ENCODE measurements around the gene LRRK1.

DNA sequence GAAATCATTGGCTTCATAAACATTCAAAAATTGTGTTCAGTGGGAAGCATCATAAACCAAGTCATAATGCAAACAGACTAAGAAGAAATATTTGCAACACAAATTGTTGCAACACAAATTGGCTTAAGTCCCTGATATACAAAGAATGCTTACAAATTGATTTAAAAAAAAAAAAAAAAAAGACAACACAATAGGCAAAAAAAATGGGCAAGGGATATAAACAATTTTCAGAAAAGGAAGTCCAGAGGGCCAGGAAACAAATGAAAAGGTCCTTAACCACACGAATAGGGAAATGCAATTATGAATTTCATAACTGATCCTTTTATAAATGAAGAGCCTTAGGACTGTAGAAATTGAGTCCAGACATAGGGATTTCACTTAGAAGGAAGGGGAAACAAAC lies 98.9 kb downstream of the LRRK1 start:
- TF ChIP-seq, protein P1, sequence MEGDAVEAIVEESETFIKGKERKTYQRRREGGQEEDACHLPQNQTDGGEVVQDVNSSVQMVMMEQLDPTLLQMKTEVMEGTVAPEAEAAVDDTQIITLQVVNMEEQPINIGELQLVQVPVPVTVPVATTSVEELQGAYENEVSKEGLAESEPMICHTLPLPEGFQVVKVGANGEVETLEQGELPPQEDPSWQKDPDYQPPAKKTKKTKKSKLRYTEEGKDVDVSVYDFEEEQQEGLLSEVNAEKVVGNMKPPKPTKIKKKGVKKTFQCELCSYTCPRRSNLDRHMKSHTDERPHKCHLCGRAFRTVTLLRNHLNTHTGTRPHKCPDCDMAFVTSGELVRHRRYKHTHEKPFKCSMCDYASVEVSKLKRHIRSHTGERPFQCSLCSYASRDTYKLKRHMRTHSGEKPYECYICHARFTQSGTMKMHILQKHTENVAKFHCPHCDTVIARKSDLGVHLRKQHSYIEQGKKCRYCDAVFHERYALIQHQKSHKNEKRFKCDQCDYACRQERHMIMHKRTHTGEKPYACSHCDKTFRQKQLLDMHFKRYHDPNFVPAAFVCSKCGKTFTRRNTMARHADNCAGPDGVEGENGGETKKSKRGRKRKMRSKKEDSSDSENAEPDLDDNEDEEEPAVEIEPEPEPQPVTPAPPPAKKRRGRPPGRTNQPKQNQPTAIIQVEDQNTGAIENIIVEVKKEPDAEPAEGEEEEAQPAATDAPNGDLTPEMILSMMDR (IDR thresholded peaks at IDR 0.05) = no peak
- TF ChIP-seq POLR2A (IDR thresholded peaks at IDR 0.05) = no peak
